ENCODE results near the gene GLE1.
"Not testable (repeated sequence)": the region's sequence is repeated elsewhere in the genome, so short reads cannot be mapped to it uniquely, and the experiment has no call there.

The GLE1 gene

GRCh38 chr9:128499920-128500319 lies 4.6 kb upstream of the GLE1 start:
- TF ChIP-seq CTCF (conservative IDR thresholded peaks at IDR 0.05; ENCODE audit: low read depth, low read length): no peak
- H3K79me2 ChIP-seq (ENCODE audit: insufficient read depth, low read depth): peaks cover 4% of the 10 kb centered on the region

GRCh38 chr9:128503415-128503825 lies 1.1 kb upstream of the GLE1 start:
- H2AFZ ChIP-seq (ENCODE audit: low read depth); H3K27me3 ChIP-seq (ENCODE audit: insufficient read depth, low read depth); H4K20me1 ChIP-seq (ENCODE audit: insufficient read depth); H3K27ac ChIP-seq; H3K36me3 ChIP-seq (ENCODE audit: insufficient read depth); H3K4me3 ChIP-seq (IDR thresholded peaks at IDR 0.05; ENCODE audit: insufficient read depth, low read depth, low read length); H3K4me2 ChIP-seq; H3K9ac ChIP-seq: not testable (repeated sequence)
- peaks cover 20% of the 10 kb centered on the region for H3K79me2 ChIP-seq (ENCODE audit: insufficient read depth, low read depth)
- H3K4me1 ChIP-seq (ENCODE audit: low read depth, poor library complexity, severe bottlenecking): peaks cover 19% of the 10 kb centered on the region

More at GRCh38 chr9:128499920-128500319, 4.6 kb upstream of the GLE1 start:
- no peaks in the 10 kb centered on the region for H3K27me3 ChIP-seq (ENCODE audit: insufficient read depth, low read depth)
- H3K27ac ChIP-seq: no peak overlapping the region
- H3K4me3 ChIP-seq (IDR thresholded peaks at IDR 0.05; ENCODE audit: insufficient read depth, low read depth, low read length): no peak overlapping the region
- no peak overlapping the region for H2AFZ ChIP-seq (ENCODE audit: low read depth)
- peaks cover 6% of the 10 kb centered on the region for H3K4me1 ChIP-seq (ENCODE audit: low read depth, poor library complexity, severe bottlenecking)
- no peak overlapping the region for H3K9ac ChIP-seq
- no peaks in the 10 kb centered on the region for H4K20me1 ChIP-seq (ENCODE audit: insufficient read depth)
- H3K4me2 ChIP-seq: no peak overlapping the region
- H3K36me3 ChIP-seq (ENCODE audit: insufficient read depth): no peaks in the 10 kb centered on the region

GRCh38 chr9:128503870-128504269 lies 649 bp upstream of the GLE1 start:
- peak overlapping the region; percentile 92 for H3K4me2 ChIP-seq
- no peaks in the 10 kb centered on the region for H3K27me3 ChIP-seq (ENCODE audit: insufficient read depth, low read depth)
- peaks cover 20% of the 10 kb centered on the region for H3K79me2 ChIP-seq (ENCODE audit: insufficient read depth, low read depth)
- H3K9ac ChIP-seq: peak overlapping the region; percentile 56; the same call in 1 of the 2 replicates
- no peaks in the 10 kb centered on the region for H3K36me3 ChIP-seq (ENCODE audit: insufficient read depth)
- H2AFZ ChIP-seq (ENCODE audit: low read depth): peak overlapping the region; percentile 75
- no peaks in the 10 kb centered on the region for H4K20me1 ChIP-seq (ENCODE audit: insufficient read depth)
- peak overlapping the region; percentile 8; the same call in 1 of the 2 replicates for H3K27ac ChIP-seq
- H3K4me1 ChIP-seq (ENCODE audit: low read depth, poor library complexity, severe bottlenecking): peaks cover 19% of the 10 kb centered on the region
- no peak overlapping the region for H3K4me3 ChIP-seq (IDR thresholded peaks at IDR 0.05; ENCODE audit: insufficient read depth, low read depth, low read length)
- TF ChIP-seq CTCF (conservative IDR thresholded peaks at IDR 0.05; ENCODE audit: low read depth, low read length): no peak

- Histone ChIP-seq H3K79me2 (ENCODE audit: insufficient read depth, low read depth) (peaks cover 20% of the 10 kb centered on the region), H3K27ac (no peak overlapping the region; the same call in 1 of the 2 replicates), H3K4me3 (IDR thresholded peaks at IDR 0.05; ENCODE audit: insufficient read depth, low read depth, low read length) (no peak overlapping the region), H3K27me3 (ENCODE audit: insufficient read depth, low read depth) (no peaks in the 10 kb centered on the region), H4K20me1 (ENCODE audit: insufficient read depth) (no peaks in the 10 kb centered on the region), H3K4me2 (peak overlapping the region; percentile 92), H3K4me1 (ENCODE audit: low read depth, poor library complexity, severe bottlenecking) (peaks cover 19% of the 10 kb centered on the region), H3K9ac (peak overlapping the region; percentile 56; the same call in 1 of the 2 replicates), H2AFZ (ENCODE audit: low read depth) (peak overlapping the region; percentile 75), H3K36me3 (ENCODE audit: insufficient read depth) (no peaks in the 10 kb centered on the region)
- no peak for TF ChIP-seq CTCF (conservative IDR thresholded peaks at IDR 0.05; ENCODE audit: low read depth, low read length)
These were observed 871 bp downstream of the GLE1 start for GRCh38 chr9:128505414-128505765.

- peaks cover 19% of the 10 kb centered on the region for H3K4me1 ChIP-seq (ENCODE audit: low read depth, poor library complexity, severe bottlenecking)
- not testable (repeated sequence) for H2AFZ ChIP-seq (ENCODE audit: low read depth); H3K27ac ChIP-seq; H3K4me3 ChIP-seq (IDR thresholded peaks at IDR 0.05; ENCODE audit: insufficient read depth, low read depth, low read length); H4K20me1 ChIP-seq (ENCODE audit: insufficient read depth); H3K9ac ChIP-seq; H3K36me3 ChIP-seq (ENCODE audit: insufficient read depth); H3K27me3 ChIP-seq (ENCODE audit: insufficient read depth, low read depth)
- H3K79me2 ChIP-seq (ENCODE audit: insufficient read depth, low read depth): peaks cover 20% of the 10 kb centered on the region
- H3K4me2 ChIP-seq: peak overlapping the region; percentile 92
These were observed 1.4 kb downstream of the GLE1 start for GRCh38 chr9:128505906-128506305.

All from KMS-11 (cell line).